ENCODE data around the gene MARCHF10. TPM values are rescaled to one million over a fixed set of nuclear protein-coding genes. Genes with fewer than 3 reads are reported as not detected.
"Not testable (repeated sequence)": the region's sequence is repeated elsewhere in the genome, so short reads cannot be mapped to it uniquely, and the experiment has no call there.

MARCHF10 gene
- total RNA-seq, 5 donors from 2014 or later (not counting 1 experiment from before 2014, with no cell fraction given): 0.10 to 0.23 (median 0.13) TPM; not detected in 2

GRCh38 chr17:62852195-62852594 is 44.1 kb upstream of the MARCHF10 start:
- H3K4me1 ChIP-seq (ENCODE audit: control insufficient read depth in 1 of 2, extremely low read depth in 1 of 2, insufficient read depth in 2 of 2, low read length in 2 of 2): no peaks in the 10 kb centered on the region
- POLR2A ChIA-PET: no interaction called here
- Mint-ChIP-seq H3K4me3 (no peak overlapping the region), H3K4me1 (no peaks in the 10 kb centered on the region), H3K9me3 (peaks cover 0 to 3% (median 0%) of the 10 kb centered on the region in 3 donors), H3K27me3 (peaks cover 8 to 15% of the 10 kb centered on the region in 2 donors), H3K36me3 (no peaks in the 10 kb centered on the region), H3K27ac (no peak overlapping the region)
- 91% methylated on average over 2 of the region's 2 CpGs for WGBS (ENCODE audit: insufficient coverage)
- H3K4me3 ChIP-seq (ENCODE audit: control insufficient read depth in 1 of 2, extremely low read depth in 1 of 2, low read length in 1 of 2): no peak overlapping the region
- H3K36me3 ChIP-seq (ENCODE audit: control insufficient read depth in 2 of 2, extremely low read depth in 1 of 2, insufficient read depth in 1 of 2, low read length in 1 of 2): no peaks in the 10 kb centered on the region
- no peaks in the 10 kb centered on the region for H3K9me3 ChIP-seq
- peaks cover 0 to 9% of the 10 kb centered on the region in 2 experiments for H3K27me3 ChIP-seq (replicated peaks in 1 of 2; ENCODE audit: control insufficient read depth in 2 of 2, extremely low read depth in 1 of 2, insufficient read depth in 2 of 2, low read length in 1 of 2)
- DNase-seq (no peak), ATAC-seq (replicated peaks in 1 of 4) (no peak)
- no peak overlapping the region for H3K27ac ChIP-seq (ENCODE audit: low read length)
- CTCF ChIA-PET: no interaction called here

GRCh38 chr17:62849591-62850415 is 41.7 kb upstream of the MARCHF10 start:
- H3K9me3 Mint-ChIP-seq; H3K9me3 ChIP-seq; H3K4me1 ChIP-seq (ENCODE audit: control insufficient read depth in 1 of 2, extremely low read depth in 1 of 2, insufficient read depth in 2 of 2, low read length in 2 of 2); H3K4me1 Mint-ChIP-seq; H3K4me3 Mint-ChIP-seq; H3K27ac Mint-ChIP-seq; H3K27ac ChIP-seq (ENCODE audit: low read length); H3K36me3 ChIP-seq (ENCODE audit: control insufficient read depth in 2 of 2, extremely low read depth in 1 of 2, insufficient read depth in 1 of 2, low read length in 1 of 2); H3K4me3 ChIP-seq (ENCODE audit: control insufficient read depth in 1 of 2, extremely low read depth in 1 of 2, low read length in 1 of 2); CTCF ChIA-PET; H3K36me3 Mint-ChIP-seq; ATAC-seq (replicated peaks in 1 of 4); DNase-seq; H3K27me3 ChIP-seq (replicated peaks in 1 of 2; ENCODE audit: control insufficient read depth in 2 of 2, extremely low read depth in 1 of 2, insufficient read depth in 2 of 2, low read length in 1 of 2); POLR2A ChIA-PET: not testable (repeated sequence)
- WGBS (ENCODE audit: insufficient coverage): 86% methylated on average over 8 of the region's 10 CpGs
- H3K27me3 Mint-ChIP-seq: peaks cover 4 to 12% of the 10 kb centered on the region in 2 donors

GRCh38 chr17:62848334-62848733 is 40.2 kb upstream of the MARCHF10 start:
- CTCF ChIA-PET: no interaction called here
- ATAC-seq (replicated peaks in 1 of 4): no peak
- 83% methylated on average over 5 of the region's 5 CpGs for WGBS (ENCODE audit: insufficient coverage)

GRCh38 chr17:62847426-62847825 is 39.3 kb upstream of the MARCHF10 start:
- Histone ChIP-seq H3K4me3 (ENCODE audit: control insufficient read depth in 1 of 2, extremely low read depth in 1 of 2, low read length in 1 of 2) (no peak overlapping the region), H3K9me3 (no peaks in the 10 kb centered on the region), H3K27me3 (replicated peaks in 1 of 2; ENCODE audit: control insufficient read depth in 2 of 2, extremely low read depth in 1 of 2, insufficient read depth in 2 of 2, low read length in 1 of 2) (peaks cover 0 to 3% of the 10 kb centered on the region in 2 experiments), H3K27ac (ENCODE audit: low read length) (no peak overlapping the region), H3K4me1 (ENCODE audit: control insufficient read depth in 1 of 2, extremely low read depth in 1 of 2, insufficient read depth in 2 of 2, low read length in 2 of 2) (no peaks in the 10 kb centered on the region), H3K36me3 (ENCODE audit: control insufficient read depth in 2 of 2, extremely low read depth in 1 of 2, insufficient read depth in 1 of 2, low read length in 1 of 2) (no peaks in the 10 kb centered on the region)
- Mint-ChIP-seq H3K27ac (no peak overlapping the region), H3K27me3 (peaks cover 0 to 6% of the 10 kb centered on the region in 2 donors), H3K4me3 (no peak overlapping the region), H3K9me3 (peaks cover 0 to 2% (median 1%) of the 10 kb centered on the region in 3 donors), H3K4me1 (no peaks in the 10 kb centered on the region), H3K36me3 (no peaks in the 10 kb centered on the region)
- ATAC-seq (replicated peaks in 1 of 4) (no peak), DNase-seq (no peak)
- POLR2A ChIA-PET: no interaction called here
- CTCF ChIA-PET: no interaction called here
- 77% methylated on average over 7 of the region's 9 CpGs for WGBS (ENCODE audit: insufficient coverage)

More at GRCh38 chr17:62848334-62848733, 40.2 kb upstream of the MARCHF10 start:
- Histone ChIP-seq H3K27me3 (replicated peaks in 1 of 2; ENCODE audit: control insufficient read depth in 2 of 2, extremely low read depth in 1 of 2, insufficient read depth in 2 of 2, low read length in 1 of 2) (peaks cover 0 to 3% of the 10 kb centered on the region in 2 experiments), H3K9me3 (no peaks in the 10 kb centered on the region), H3K4me1 (ENCODE audit: control insufficient read depth in 1 of 2, extremely low read depth in 1 of 2, insufficient read depth in 2 of 2, low read length in 2 of 2) (no peaks in the 10 kb centered on the region), H3K4me3 (ENCODE audit: control insufficient read depth in 1 of 2, extremely low read depth in 1 of 2, low read length in 1 of 2) (no peak overlapping the region), H3K36me3 (ENCODE audit: control insufficient read depth in 2 of 2, extremely low read depth in 1 of 2, insufficient read depth in 1 of 2, low read length in 1 of 2) (no peaks in the 10 kb centered on the region), H3K27ac (ENCODE audit: low read length) (no peak overlapping the region)
- no peaks in the 10 kb centered on the region for H3K4me1 Mint-ChIP-seq
- H3K9me3 Mint-ChIP-seq: peaks cover 0 to 3% (median 2%) of the 10 kb centered on the region in 3 donors
- H3K4me3 Mint-ChIP-seq: no peak overlapping the region
- POLR2A ChIA-PET: no interaction called here
- H3K36me3 Mint-ChIP-seq: no peaks in the 10 kb centered on the region
- H3K27me3 Mint-ChIP-seq: peaks cover 0 to 10% of the 10 kb centered on the region in 2 donors
- H3K27ac Mint-ChIP-seq: no peak overlapping the region
- DNase-seq: no peak

- POLR2A ChIA-PET: no interaction called here
- 90% methylated on average over 3 of the region's 4 CpGs for WGBS (ENCODE audit: insufficient coverage)
- no peaks in the 10 kb centered on the region for H3K36me3 ChIP-seq (ENCODE audit: control insufficient read depth in 2 of 2, extremely low read depth in 1 of 2, insufficient read depth in 1 of 2, low read length in 1 of 2)
- H3K27me3 ChIP-seq (replicated peaks in 1 of 2; ENCODE audit: control insufficient read depth in 2 of 2, extremely low read depth in 1 of 2, insufficient read depth in 2 of 2, low read length in 1 of 2): peaks cover 0 to 5% of the 10 kb centered on the region in 2 experiments
- DNase-seq (no peak), ATAC-seq (replicated peaks in 1 of 4) (no peak)
- H3K9me3 ChIP-seq: no peaks in the 10 kb centered on the region
- H3K9me3 Mint-ChIP-seq: peaks cover 0 to 10% (median 7%) of the 10 kb centered on the region in 3 donors
- no peaks in the 10 kb centered on the region for H3K4me1 ChIP-seq (ENCODE audit: control insufficient read depth in 1 of 2, extremely low read depth in 1 of 2, insufficient read depth in 2 of 2, low read length in 2 of 2)
- CTCF ChIA-PET: no interaction called here
- H3K4me3 ChIP-seq (ENCODE audit: control insufficient read depth in 1 of 2, extremely low read depth in 1 of 2, low read length in 1 of 2): no peak overlapping the region
- no peaks in the 10 kb centered on the region for H3K36me3 Mint-ChIP-seq
- no peaks in the 10 kb centered on the region for H3K4me1 Mint-ChIP-seq
- no peak overlapping the region for H3K27ac Mint-ChIP-seq
- peaks cover 6 to 20% of the 10 kb centered on the region in 2 donors for H3K27me3 Mint-ChIP-seq
- no peak overlapping the region for H3K27ac ChIP-seq (ENCODE audit: low read length)
- H3K4me3 Mint-ChIP-seq: no peak overlapping the region
These were observed 32.8 kb upstream of the MARCHF10 start for GRCh38 chr17:62840871-62841270.

- DNase-seq, CTCF ChIA-PET: not testable (repeated sequence)
- peaks cover 4 to 35% of the 10 kb centered on the region in 2 donors for H3K27me3 Mint-ChIP-seq
These were observed 25.7 kb upstream of the MARCHF10 start for GRCh38 chr17:62833816-62834215.

More at GRCh38 chr17:62833816-62834215, 25.7 kb upstream of the MARCHF10 start:
- H3K4me1 Mint-ChIP-seq; H3K9me3 Mint-ChIP-seq; POLR2A ChIA-PET; ATAC-seq (replicated peaks in 1 of 4); H3K4me3 Mint-ChIP-seq; H3K27ac ChIP-seq (ENCODE audit: low read length); H3K36me3 ChIP-seq (ENCODE audit: control insufficient read depth in 2 of 2, extremely low read depth in 1 of 2, insufficient read depth in 1 of 2, low read length in 1 of 2); H3K36me3 Mint-ChIP-seq; H3K9me3 ChIP-seq; H3K27ac Mint-ChIP-seq; H3K4me3 ChIP-seq (ENCODE audit: control insufficient read depth in 1 of 2, extremely low read depth in 1 of 2, low read length in 1 of 2); H3K4me1 ChIP-seq (ENCODE audit: control insufficient read depth in 1 of 2, extremely low read depth in 1 of 2, insufficient read depth in 2 of 2, low read length in 2 of 2): not testable (repeated sequence)
- 75% methylated on average over 1 of the region's 4 CpGs for WGBS (ENCODE audit: insufficient coverage)
- peaks cover 0 to 11% of the 10 kb centered on the region in 2 experiments for H3K27me3 ChIP-seq (replicated peaks in 1 of 2; ENCODE audit: control insufficient read depth in 2 of 2, extremely low read depth in 1 of 2, insufficient read depth in 2 of 2, low read length in 1 of 2)

All from T-cell (primary cell).